Measurements from ENCODE around the gene TBX4. TPM values are rescaled to one million over a fixed set of nuclear protein-coding genes. Genes with fewer than 3 reads are reported as not detected.

The TBX4 gene
- polyA plus RNA-seq, 1 donor (not counting 4 experiments of a cell fraction or from before 2014, with no cell fraction given), result 0.04 TPM

DNA sequence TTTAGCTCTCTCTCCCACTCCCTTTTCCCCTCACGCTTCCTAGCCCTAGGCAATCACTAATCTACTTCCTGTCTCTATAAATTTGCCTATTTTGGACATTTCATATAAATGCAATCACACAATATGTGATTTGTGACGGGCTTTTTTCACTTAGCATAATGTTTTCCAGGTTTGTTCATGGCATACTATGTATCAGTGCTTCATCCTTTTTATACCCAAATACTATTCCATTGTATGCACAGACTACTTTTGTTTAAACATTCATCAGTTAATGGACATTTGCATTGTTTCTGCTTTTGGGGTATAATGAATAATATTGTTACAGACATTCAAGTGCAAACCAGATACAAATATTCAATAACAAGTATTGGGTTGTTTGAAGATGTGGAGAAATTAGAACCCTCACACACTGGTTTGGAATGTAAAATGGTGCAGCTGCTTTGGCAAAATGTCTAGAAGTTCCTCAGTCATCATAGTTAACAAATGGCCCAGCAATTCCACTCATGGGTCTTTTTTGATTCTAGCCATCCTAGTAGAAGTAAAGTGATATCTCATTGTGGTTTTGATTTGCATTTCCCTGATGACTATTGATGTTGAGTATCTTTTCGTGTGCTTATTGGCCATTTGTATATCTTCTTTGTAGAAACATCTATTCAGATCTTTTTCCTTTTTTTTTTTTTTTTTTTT lies 67.7 kb downstream of the TBX4 start:
- Histone ChIP-seq H3K27me3 (ENCODE audit: control insufficient read depth, extremely low read depth, insufficient read depth, low read length) (no peaks in the 10 kb centered on the region), H3K9me1 (ENCODE audit: control insufficient read depth, extremely low read depth, insufficient read depth, low read length) (no peaks in the 10 kb centered on the region), H3K27ac (ENCODE audit: control insufficient read depth, insufficient read depth, low read length) (no peak overlapping the region), H3K79me2 (ENCODE audit: control insufficient read depth, insufficient read depth, low read length) (no peaks in the 10 kb centered on the region), H3K9me3 (ENCODE audit: control insufficient read depth, low read depth, low read length) (no peaks in the 10 kb centered on the region), H3K4me2 (ENCODE audit: control insufficient read depth, extremely low read depth, insufficient read depth, low read depth, low read length) (no peak overlapping the region), H3K9ac (ENCODE audit: control insufficient read depth, extremely low read depth, insufficient read depth, low read length) (no peak overlapping the region), H2AFZ (ENCODE audit: control insufficient read depth, low read length) (no peak overlapping the region), H3K4me1 (ENCODE audit: control insufficient read depth, extremely low read depth, insufficient read depth, low read length) (no peaks in the 10 kb centered on the region), H3K4me3 (ENCODE audit: control insufficient read depth in 2 of 3, extremely low read depth in 1 of 3, insufficient read depth in 2 of 3, low read depth in 1 of 3, low read length in 3 of 3) (no peak overlapping the region), H4K20me1 (ENCODE audit: control insufficient read depth, extremely low read depth, insufficient read depth, low read length) (no peaks in the 10 kb centered on the region), H3K36me3 (ENCODE audit: control insufficient read depth in 2 of 2, extremely low read depth in 1 of 2, insufficient read depth in 2 of 2, low read length in 2 of 2) (no peaks in the 10 kb centered on the region)
- no peak for FAIRE-seq
- no peak for DNase-seq (ENCODE audit: low read depth, low spot score)
- no peak for TF ChIP-seq EZH2 (IDR thresholded peaks at IDR 0.05; ENCODE audit: low read length)
- TF ChIP-seq CTCF (optimal IDR thresholded peaks at IDR 0.05 in 1 of 3, IDR thresholded peaks at IDR 0.05 in 1 of 3, conservative IDR thresholded peaks at IDR 0.05 in 1 of 3; ENCODE audit: extremely low read depth in 1 of 3, insufficient read depth in 2 of 3, low read length in 3 of 3), result no peak
- dilution Hi-C loops (cut with MboI; ENCODE audit: extremely low pct_ligation_motif_present, low sequenced_read_pairs), result no loop called here

GRCh38 chr17:61520897-61521296 lies 68.7 kb downstream of the TBX4 start:
- Histone ChIP-seq H3K9ac (ENCODE audit: control insufficient read depth, extremely low read depth, insufficient read depth, low read length) (no peak overlapping the region), H4K20me1 (ENCODE audit: control insufficient read depth, extremely low read depth, insufficient read depth, low read length) (no peaks in the 10 kb centered on the region), H2AFZ (ENCODE audit: control insufficient read depth, low read length) (no peak overlapping the region), H3K4me3 (ENCODE audit: control insufficient read depth in 2 of 3, extremely low read depth in 1 of 3, insufficient read depth in 2 of 3, low read depth in 1 of 3, low read length in 3 of 3) (no peak overlapping the region), H3K27ac (ENCODE audit: control insufficient read depth, insufficient read depth, low read length) (no peak overlapping the region), H3K4me2 (ENCODE audit: control insufficient read depth, extremely low read depth, insufficient read depth, low read depth, low read length) (no peak overlapping the region), H3K9me1 (ENCODE audit: control insufficient read depth, extremely low read depth, insufficient read depth, low read length) (no peaks in the 10 kb centered on the region), H3K9me3 (ENCODE audit: control insufficient read depth, low read depth, low read length) (no peaks in the 10 kb centered on the region), H3K79me2 (ENCODE audit: control insufficient read depth, insufficient read depth, low read length) (no peaks in the 10 kb centered on the region), H3K27me3 (ENCODE audit: control insufficient read depth, extremely low read depth, insufficient read depth, low read length) (no peaks in the 10 kb centered on the region), H3K4me1 (ENCODE audit: control insufficient read depth, extremely low read depth, insufficient read depth, low read length) (no peaks in the 10 kb centered on the region), H3K36me3 (ENCODE audit: control insufficient read depth in 2 of 2, extremely low read depth in 1 of 2, insufficient read depth in 2 of 2, low read length in 2 of 2) (no peaks in the 10 kb centered on the region)
- dilution Hi-C loops (cut with MboI; ENCODE audit: extremely low pct_ligation_motif_present, low sequenced_read_pairs), result no loop called here
- no peak for TF ChIP-seq CTCF (optimal IDR thresholded peaks at IDR 0.05 in 1 of 3, IDR thresholded peaks at IDR 0.05 in 1 of 3, conservative IDR thresholded peaks at IDR 0.05 in 1 of 3; ENCODE audit: extremely low read depth in 1 of 3, insufficient read depth in 2 of 3, low read length in 3 of 3)
- TF ChIP-seq EZH2 (IDR thresholded peaks at IDR 0.05; ENCODE audit: low read length), result no peak
- no peak for FAIRE-seq
- DNase-seq (ENCODE audit: low read depth, low spot score), result no peak
